GM23248 (cell line): ENCODE data around the gene CMIP.

ENCODE experiments used
- EZH2 ChIP-seq: fragments of 200-600 bp; sonication (generic); IDR thresholded peaks from 2 replicates; pipeline ENCODE4 v1.6.1; 2018; ENCODE audit warnings: antibody characterized with exemption, mild to moderate bottlenecking; ENCODE audit not compliant: insufficient read depth, poor library complexity, severe bottlenecking
- EZH2phosphoT487 ChIP-seq: fragments of 200-600 bp; sonication (generic); IDR thresholded peaks from 2 replicates; pipeline ENCODE4 v1.6.1; 2018; ENCODE audit warnings: antibody characterized with exemption, moderate library complexity, mild to moderate bottlenecking, low read depth; ENCODE audit not compliant: insufficient read depth

- TF ChIP-seq EZH2phosphoT487 = no peak
- no peak for TF ChIP-seq EZH2
These were observed 76.6 kb downstream of the CMIP start for GRCh38 chr16:81521141-81521626.
